Aorta (tissue), 5 donors: ENCODE data around the gene SBSN. TPM values are rescaled to one million over a fixed set of nuclear protein-coding genes. Genes with fewer than 3 reads are reported as not detected.
"Not testable (repeated sequence)": the region's sequence is repeated elsewhere in the genome, so short reads cannot be mapped to it uniquely, and the experiment has no call there.

ENCODE experiments used
- ATAC-seq: fragments of 200-7000 bp; cut with Tn5 transposase; one replicate; pipeline ENCODE4 v1.9.1; 2022; ENCODE audit warnings: moderate library complexity; ENCODE audit not compliant: low FRiP score
- DNase-seq, 2 donors: peaks; one replicate each; pipeline ENCODE4 v3.0.0-alpha.2; 2020
- H3K27ac ChIP-seq, 2 donors: one replicate each; pipeline ENCODE4 v1.5.1; 2013; ENCODE audit warnings: low read length in 2 of 2, mild to moderate bottlenecking in 2 of 2, moderate library complexity in 2 of 2, control low read depth in 1 of 2, inconsistent platforms in 1 of 2, low read depth in 1 of 2
- H3K27me3 ChIP-seq, 2 donors: one replicate each; pipeline ENCODE4 v1.6.1; 2013; ENCODE audit warnings: control low read depth in 1 of 2, low read length in 1 of 2, mild to moderate bottlenecking in 1 of 2, moderate library complexity in 1 of 2; ENCODE audit not compliant: insufficient read depth in 2 of 2, control insufficient read depth in 1 of 2
- H3K36me3 ChIP-seq, 2 donors: one replicate each; pipeline ENCODE4 v1.6.1; 2013; ENCODE audit warnings: control low read depth in 1 of 2, low read length in 1 of 2, mild to moderate bottlenecking in 1 of 2; ENCODE audit not compliant: insufficient read depth in 2 of 2, control insufficient read depth in 1 of 2
- H3K4me1 ChIP-seq, 2 donors: one replicate each; pipeline ENCODE4 v1.6.1; 2013; ENCODE audit warnings: low read length in 2 of 2, control low read depth in 1 of 2, mild to moderate bottlenecking in 1 of 2, moderate library complexity in 1 of 2; ENCODE audit not compliant: insufficient read depth in 2 of 2, control insufficient read depth in 1 of 2
- H3K4me3 ChIP-seq, 2 donors: one replicate each; pipeline ENCODE4 v1.5.1; 2013; ENCODE audit warnings: low read length in 2 of 2, control low read depth in 1 of 2, mild to moderate bottlenecking in 1 of 2
- H3K9me3 ChIP-seq: one replicate; pipeline ENCODE4 v1.6.1; 2013; ENCODE audit warnings: mild to moderate bottlenecking, low read length; ENCODE audit not compliant: control insufficient read depth
- WGBS, 2 donors: extraction: QIAGEN DNeasy Blood & Tissue Kit; methylation state at CpG; one replicate each; pipeline ENCODE4 v1.1.7; 2013; 5-methylcytosine and 5-hydroxymethylcytosine counted together
- intact Hi-C, 2 donors: fragments of 100-400 bp; cut with DNase I; formaldehyde crosslinking; loops; one replicate each; pipeline versions ENCODE4 v1.14.2 to v1.15.0; 2022
- polyA plus RNA-seq, 2 donors: library from polyadenylated mRNA; stranded (reverse); fragments of 200-250 nt; gene quantifications; one replicate each; pipeline ENCODE4 v1.2.3, GENCODE V29; 2013
- total RNA-seq, 2 donors: library from RNA; stranded (reverse); fragmentation: NEBNext Ultra II Directional; extraction: Animal tissue kit (Norgen Biotek cat#: 25700); gene quantifications; one replicate each; pipeline ENCODE4 v1.2.1, GENCODE V29; 2021
- donor health status: healthy with polysubstance abuse.
- donor health status: Bipolar disorder and iron deficiency.
- donor health status: DM: no; HTN: no; CAD: no.
- donor health status: DM: no; HTN: no; CAD: no.
- donor health status: DM: yes; HTN: yes; CAD: no.

The SBSN gene
- total and polyA plus RNA-seq, 4 donors, result 0.23 TPM; not detected in 3

DNA sequence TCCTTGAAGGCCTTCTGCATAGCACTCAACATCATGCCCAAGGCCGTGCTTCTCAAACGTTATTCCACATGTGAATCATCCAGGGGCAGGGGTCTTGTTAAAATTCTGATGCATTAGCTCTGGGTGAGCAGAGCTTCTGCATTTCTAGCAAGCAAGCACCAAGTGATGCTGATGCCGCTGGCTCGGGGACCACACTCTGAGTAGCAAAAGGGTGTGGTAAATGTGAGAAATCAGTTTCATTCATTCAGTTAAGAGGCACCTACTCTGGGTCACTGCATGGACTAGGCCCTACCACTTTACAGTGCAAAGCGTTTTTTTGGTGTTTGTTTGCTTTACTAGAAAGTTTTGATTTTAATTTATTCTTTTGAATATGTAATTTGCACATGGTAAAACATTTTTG is 45.0 kb downstream of the SBSN start:
- H3K27me3 ChIP-seq, result no peaks in the 10 kb centered on the region
- no peak overlapping the region for H3K4me3 ChIP-seq
- H3K36me3 ChIP-seq, result no peaks in the 10 kb centered on the region
- no peak for ATAC-seq
- no peaks in the 10 kb centered on the region for H3K9me3 ChIP-seq
- intact Hi-C loops, result no loop called here
- 64 to 72% methylated on average over 5 of the region's 5 CpGs for WGBS, 2 donors
- DNase-seq, result peak in 1 of 2 donors; percentile 41
- no peak overlapping the region for H3K27ac ChIP-seq
- no peaks in the 10 kb centered on the region for H3K4me1 ChIP-seq

DNA sequence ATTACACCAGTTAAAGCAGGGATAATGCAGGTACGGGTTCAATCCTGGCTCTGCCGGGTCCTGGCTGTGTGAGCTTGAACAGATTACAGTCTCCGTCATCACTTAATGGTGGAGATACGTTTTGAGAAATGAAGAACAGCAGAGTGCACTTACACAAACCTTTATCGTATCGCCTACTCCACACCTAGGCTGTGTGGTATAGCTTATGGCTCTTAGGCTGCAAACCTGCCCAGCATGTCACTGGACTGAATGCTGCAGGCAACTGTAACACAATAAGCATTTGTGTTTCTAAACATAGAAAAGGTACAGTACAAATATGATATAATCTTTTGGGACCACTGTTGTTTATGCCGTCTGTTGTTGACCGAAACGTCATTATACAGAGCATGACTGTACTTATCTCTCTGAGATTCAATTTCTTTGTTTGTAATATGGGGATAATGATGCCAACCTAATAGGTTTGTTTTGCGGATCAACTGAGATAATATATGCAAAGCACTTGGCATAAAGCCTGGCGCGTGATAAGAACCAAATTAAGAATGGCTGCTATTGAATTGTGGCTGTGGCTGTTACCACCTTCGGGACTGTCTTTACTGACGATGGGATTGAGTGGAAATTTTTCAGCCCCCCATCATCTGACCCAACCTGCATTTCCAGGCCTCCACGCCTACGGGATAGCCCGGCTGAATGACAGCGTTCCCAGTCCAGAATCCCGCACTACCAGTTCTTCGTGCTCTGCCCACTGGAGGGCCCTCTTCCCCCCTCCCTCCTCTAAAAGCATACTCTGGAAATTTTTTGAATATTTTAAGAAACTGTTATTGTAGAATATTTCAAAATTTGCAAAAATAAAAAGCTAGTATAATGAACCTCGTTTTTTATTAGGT is 49.1 kb downstream of the SBSN start:
- ATAC-seq, result no peak
- no peaks in the 10 kb centered on the region for H3K36me3 ChIP-seq
- 76% methylated on average over 21 of the region's 21 CpGs for WGBS, 2 donors
- intact Hi-C loops, result no loop called here
- DNase-seq, result no peak
- H3K4me1 ChIP-seq, result no peaks in the 10 kb centered on the region
- H3K4me3 ChIP-seq, result no peak overlapping the region
- no peaks in the 10 kb centered on the region for H3K9me3 ChIP-seq
- H3K27ac ChIP-seq, result no peak overlapping the region
- H3K27me3 ChIP-seq, result no peaks in the 10 kb centered on the region

DNA sequence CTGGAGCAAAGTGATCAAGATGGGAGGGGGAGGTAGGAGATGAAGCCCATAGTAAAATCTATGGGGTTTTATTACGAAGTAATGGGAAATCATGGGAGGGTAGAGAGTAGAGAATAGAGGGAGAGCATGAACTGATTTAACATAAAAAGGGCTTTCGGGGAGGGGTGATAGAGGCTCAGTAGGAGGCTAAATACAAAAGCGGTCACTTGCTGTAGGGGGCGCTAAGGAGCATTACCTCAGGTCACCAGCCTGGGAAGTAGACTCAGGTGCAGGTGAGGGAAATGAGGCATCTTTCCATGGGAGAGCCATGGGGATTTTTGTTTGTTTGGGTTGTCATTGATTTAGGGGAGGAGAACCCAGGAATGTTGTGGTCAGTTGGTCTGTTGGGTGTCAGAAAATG is 52.0 kb downstream of the SBSN start:
- Histone ChIP-seq H3K9me3 (no peaks in the 10 kb centered on the region), H3K27me3 (no peaks in the 10 kb centered on the region), H3K4me3 (no peak overlapping the region), H3K36me3 (no peaks in the 10 kb centered on the region), H3K4me1 (no peaks in the 10 kb centered on the region), H3K27ac (no peak overlapping the region)
- WGBS, 2 donors, result 36 to 38% methylated on average over 4 of the region's 4 CpGs
- DNase-seq (no peak), ATAC-seq (no peak)
- intact Hi-C loops, result no loop called here

DNA sequence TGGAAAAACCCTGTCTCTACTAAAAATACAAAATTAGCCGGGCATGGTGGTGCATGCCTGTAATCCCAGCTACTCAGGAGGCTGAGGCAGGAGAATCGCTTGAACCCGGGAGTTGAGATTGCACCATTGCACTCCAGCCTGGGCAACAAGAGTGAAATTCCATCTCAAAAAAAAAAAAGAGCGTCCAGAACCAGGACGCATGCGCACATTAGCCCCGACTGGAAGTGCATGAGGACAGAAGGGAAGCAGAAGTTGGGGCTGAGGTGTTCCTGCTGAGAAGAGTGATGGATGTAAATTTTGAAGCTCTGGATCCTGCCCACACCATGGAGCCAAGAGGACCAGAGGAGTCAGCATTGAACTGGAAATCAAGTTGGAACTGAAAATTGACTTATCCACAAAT is 53.5 kb downstream of the SBSN start:
- intact Hi-C loops, H3K27me3 ChIP-seq, H3K9me3 ChIP-seq, H3K4me3 ChIP-seq, DNase-seq, H3K27ac ChIP-seq, ATAC-seq, H3K36me3 ChIP-seq, H3K4me1 ChIP-seq: not testable (repeated sequence)
- WGBS, 2 donors, result 92 to 96% methylated on average over 7 of the region's 7 CpGs

DNA sequence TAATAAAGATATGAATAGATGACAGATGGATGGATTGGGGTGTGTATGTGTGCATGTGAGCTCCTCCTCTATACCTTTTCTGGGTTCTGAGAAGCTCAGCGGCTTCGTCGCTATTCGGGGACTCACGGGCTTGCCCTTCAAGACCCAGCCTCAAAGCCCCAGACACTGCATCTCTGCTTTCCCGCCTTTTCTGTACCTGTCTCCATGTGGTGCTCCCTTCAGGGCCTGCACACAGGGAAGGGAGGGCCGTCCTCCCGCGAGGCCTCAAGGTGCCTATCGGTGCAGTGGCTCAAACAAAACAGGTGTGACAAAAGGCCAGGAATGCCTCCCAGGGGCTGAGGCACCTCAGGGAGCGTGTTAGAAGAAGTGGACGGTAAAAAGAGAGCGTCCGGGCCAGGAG is 54.0 kb downstream of the SBSN start:
- no peak for DNase-seq
- WGBS, 2 donors, result 91 to 92% methylated on average over 14 of the region's 14 CpGs
- no peaks in the 10 kb centered on the region for H3K27me3 ChIP-seq

More for the DNA sequence above, 54.0 kb downstream of the SBSN start:
- H3K4me1 ChIP-seq, result no peaks in the 10 kb centered on the region
- no peaks in the 10 kb centered on the region for H3K9me3 ChIP-seq
- no peak for ATAC-seq
- intact Hi-C loops, result no loop called here
- H3K4me3 ChIP-seq, result no peak overlapping the region
- no peak overlapping the region for H3K27ac ChIP-seq
- H3K36me3 ChIP-seq, result no peaks in the 10 kb centered on the region

Other genes starting within 250 kb of the SBSN start
- 1 to 10 TPM in 1 of 2 donors, not detected in 1; 2.5 TPM for gene HAMP, start 245.8 kb downstream of the SBSN start, total RNA-seq
- gene HAMP, start 245.8 kb downstream of the SBSN start, polyA plus RNA-seq, result not detected
- under 1 TPM in 1 of 2 donors, not detected in 1; 0.42 TPM for gene MAG, start 236.2 kb downstream of the SBSN start, total RNA-seq
- gene MAG, start 236.2 kb downstream of the SBSN start, polyA plus RNA-seq, result not detected
- 1 to 10 TPM; 2.9 to 3.1 TPM for gene CD22, start 199.1 kb downstream of the SBSN start, total RNA-seq
- gene CD22, start 199.1 kb downstream of the SBSN start, polyA plus RNA-seq, result under 1 TPM in 1 of 2 donors, not detected in 1; 0.75 TPM
- gene FFAR1, start 180.4 kb downstream of the SBSN start, total RNA-seq, result not detected
- not detected for gene FFAR1, start 180.4 kb downstream of the SBSN start, polyA plus RNA-seq
- under 1 TPM; 0.32 to 0.39 TPM for gene FFAR3, start 169.9 kb downstream of the SBSN start, total RNA-seq
- not detected for gene FFAR3, start 169.9 kb downstream of the SBSN start, polyA plus RNA-seq
- not detected for gene GPR42, start 157.2 kb downstream of the SBSN start, total RNA-seq
- not detected for gene GPR42, start 157.2 kb downstream of the SBSN start, polyA plus RNA-seq
- gene FFAR2, start 80.1 kb downstream of the SBSN start, total RNA-seq, result 1 to 10 TPM; 1.2 to 2.0 TPM
- gene FFAR2, start 80.1 kb downstream of the SBSN start, polyA plus RNA-seq, result under 1 TPM in 1 of 2 donors, not detected in 1; 0.15 TPM
- gene KRTDAP, start 37.8 kb downstream of the SBSN start, total RNA-seq, result not detected
- not detected for gene KRTDAP, start 37.8 kb downstream of the SBSN start, polyA plus RNA-seq
- 10 to 100 TPM; 25.9 to 27.1 TPM for gene DMKN, start 14.7 kb downstream of the SBSN start, total RNA-seq
- 10 to 100 TPM; 22.2 to 43.7 TPM for gene DMKN, start 14.7 kb downstream of the SBSN start, polyA plus RNA-seq
- gene GAPDHS, start 5.1 kb upstream of the SBSN start, total RNA-seq, result not detected
- not detected for gene GAPDHS, start 5.1 kb upstream of the SBSN start, polyA plus RNA-seq
- gene TMEM147, start 17.3 kb upstream of the SBSN start, total RNA-seq, result 10 to 100 TPM; 48.0 to 52.2 TPM
- gene TMEM147, start 17.3 kb upstream of the SBSN start, polyA plus RNA-seq, result 100 to 1,000 TPM in 1 of 2 donors, 10 to 100 TPM in 1; 86.0 to 123 TPM
- not detected for gene ATP4A, start 35.3 kb upstream of the SBSN start, total RNA-seq
- gene ATP4A, start 35.3 kb upstream of the SBSN start, polyA plus RNA-seq, result not detected
- not detected for gene PMIS2, start 57.9 kb upstream of the SBSN start, total RNA-seq
- not detected for gene PMIS2, start 57.9 kb upstream of the SBSN start, polyA plus RNA-seq
- 10 to 100 TPM in 1 of 2 donors, 1 to 10 TPM in 1; 5.3 to 10.5 TPM for gene HAUS5, start 84.4 kb upstream of the SBSN start, total RNA-seq
- gene HAUS5, start 84.4 kb upstream of the SBSN start, polyA plus RNA-seq, result 10 to 100 TPM in 1 of 2 donors, 1 to 10 TPM in 1; 2.9 to 17.5 TPM
- 10 to 100 TPM; 53.7 to 62.0 TPM for gene RBM42, start 100.7 kb upstream of the SBSN start, total RNA-seq
- 10 to 100 TPM; 41.8 to 66.8 TPM for gene RBM42, start 100.7 kb upstream of the SBSN start, polyA plus RNA-seq
- 1 to 10 TPM in 1 of 2 donors, under 1 TPM in 1; 0.62 to 1.2 TPM for gene ETV2, start 113.4 kb upstream of the SBSN start, total RNA-seq
- 1 to 10 TPM in 1 of 2 donors, under 1 TPM in 1; 0.46 to 1.9 TPM for gene ETV2, start 113.4 kb upstream of the SBSN start, polyA plus RNA-seq
- gene COX6B1, start 120.0 kb upstream of the SBSN start, total RNA-seq, result 100 to 1,000 TPM; 196 to 216 TPM
- 100 to 1,000 TPM; 502 to 730 TPM for gene COX6B1, start 120.0 kb upstream of the SBSN start, polyA plus RNA-seq
- not detected for gene UPK1A, start 138.2 kb upstream of the SBSN start, total RNA-seq
- gene UPK1A, start 138.2 kb upstream of the SBSN start, polyA plus RNA-seq, result 1 to 10 TPM in 1 of 2 donors, under 1 TPM in 1; 0.54 to 1.5 TPM
- under 1 TPM in 1 of 2 donors, not detected in 1; 0.19 TPM for gene ZBTB32, start 176.2 kb upstream of the SBSN start, total RNA-seq
- not detected for gene ZBTB32, start 176.2 kb upstream of the SBSN start, polyA plus RNA-seq
- 10 to 100 TPM; 33.6 to 37.9 TPM for gene KMT2B, start 189.7 kb upstream of the SBSN start, total RNA-seq
- 10 to 100 TPM in 1 of 2 donors, 1 to 10 TPM in 1; 6.4 to 43.3 TPM for gene KMT2B, start 189.7 kb upstream of the SBSN start, polyA plus RNA-seq
- gene IGFLR1, start 214.1 kb upstream of the SBSN start, total RNA-seq, result 10 to 100 TPM in 1 of 2 donors, 1 to 10 TPM in 1; 8.1 to 14.9 TPM
- 10 to 100 TPM in 1 of 2 donors, 1 to 10 TPM in 1; 5.1 to 10.9 TPM for gene IGFLR1, start 214.1 kb upstream of the SBSN start, polyA plus RNA-seq
- 10 to 100 TPM; 14.8 to 22.0 TPM for gene U2AF1L4, start 217.1 kb upstream of the SBSN start, total RNA-seq
- 10 to 100 TPM; 24.7 to 70.4 TPM for gene U2AF1L4, start 217.1 kb upstream of the SBSN start, polyA plus RNA-seq
- 10 to 100 TPM; 32.9 to 37.0 TPM for gene PSENEN, start 217.3 kb upstream of the SBSN start, total RNA-seq
- gene PSENEN, start 217.3 kb upstream of the SBSN start, polyA plus RNA-seq, result 10 to 100 TPM; 32.4 to 59.2 TPM
- gene LIN37, start 220.3 kb upstream of the SBSN start, total RNA-seq, result 10 to 100 TPM; 10.6 to 13.3 TPM
- 10 to 100 TPM; 13.1 to 91.2 TPM for gene LIN37, start 220.3 kb upstream of the SBSN start, polyA plus RNA-seq
- 100 to 1,000 TPM; 148 to 152 TPM for gene HSPB6, start 228.7 kb upstream of the SBSN start, total RNA-seq
- 100 to 1,000 TPM in 1 of 2 donors, 10 to 100 TPM in 1; 73.9 to 131 TPM for gene HSPB6, start 228.7 kb upstream of the SBSN start, polyA plus RNA-seq
- 10 to 100 TPM; 18.7 to 19.6 TPM for gene PROSER3, start 229.9 kb upstream of the SBSN start, total RNA-seq
- gene PROSER3, start 229.9 kb upstream of the SBSN start, polyA plus RNA-seq, result 10 to 100 TPM in 1 of 2 donors, 1 to 10 TPM in 1; 4.1 to 18.7 TPM
- gene ARHGAP33, start 247.3 kb upstream of the SBSN start, total RNA-seq, result 10 to 100 TPM; 12.3 to 27.8 TPM
- 10 to 100 TPM in 1 of 2 donors, 1 to 10 TPM in 1; 1.9 to 22.1 TPM for gene ARHGAP33, start 247.3 kb upstream of the SBSN start, polyA plus RNA-seq